ENCODE data around the gene TBKBP1.

TBKBP1 gene

GRCh38 chr17:47700471-47701449 is 6.8 kb downstream of the TBKBP1 start:
- H3K4me3 ChIP-seq (ENCODE audit: low read depth, low read length), result no peak overlapping the region
- TF ChIP-seq CTCF (IDR thresholded peaks at IDR 0.05; ENCODE audit: borderline replicate concordance, insufficient read depth, low read depth, low read length), result no peak

- no peak overlapping the region for H3K4me3 ChIP-seq (ENCODE audit: low read depth, low read length)
- no peak for TF ChIP-seq CTCF (IDR thresholded peaks at IDR 0.05; ENCODE audit: borderline replicate concordance, insufficient read depth, low read depth, low read length)
Observed at GRCh38 chr17:47701608-47702007, 7.6 kb downstream of the TBKBP1 start.

- H3K4me3 ChIP-seq (ENCODE audit: low read depth, low read length), result no peak overlapping the region
- no peak for TF ChIP-seq CTCF (IDR thresholded peaks at IDR 0.05; ENCODE audit: borderline replicate concordance, insufficient read depth, low read depth, low read length)
Observed at GRCh38 chr17:47702391-47702995, 8.5 kb downstream of the TBKBP1 start.

GRCh38 chr17:47703191-47703591 is 9.2 kb downstream of the TBKBP1 start:
- no peak overlapping the region for H3K4me3 ChIP-seq (ENCODE audit: low read depth, low read length)
- no peak for TF ChIP-seq CTCF (IDR thresholded peaks at IDR 0.05; ENCODE audit: borderline replicate concordance, insufficient read depth, low read depth, low read length)

- no peak overlapping the region for H3K4me3 ChIP-seq (ENCODE audit: low read depth, low read length)
- TF ChIP-seq CTCF (IDR thresholded peaks at IDR 0.05; ENCODE audit: borderline replicate concordance, insufficient read depth, low read depth, low read length), result no peak
Observed at GRCh38 chr17:47703671-47704070, 9.7 kb downstream of the TBKBP1 start.

GRCh38 chr17:47704116-47704515 is 10.2 kb downstream of the TBKBP1 start:
- no peak overlapping the region for H3K4me3 ChIP-seq (ENCODE audit: low read depth, low read length)
- no peak for TF ChIP-seq CTCF (IDR thresholded peaks at IDR 0.05; ENCODE audit: borderline replicate concordance, insufficient read depth, low read depth, low read length)
